ENCODE measurements around the gene CCDC13.

Gene CCDC13

DNA sequence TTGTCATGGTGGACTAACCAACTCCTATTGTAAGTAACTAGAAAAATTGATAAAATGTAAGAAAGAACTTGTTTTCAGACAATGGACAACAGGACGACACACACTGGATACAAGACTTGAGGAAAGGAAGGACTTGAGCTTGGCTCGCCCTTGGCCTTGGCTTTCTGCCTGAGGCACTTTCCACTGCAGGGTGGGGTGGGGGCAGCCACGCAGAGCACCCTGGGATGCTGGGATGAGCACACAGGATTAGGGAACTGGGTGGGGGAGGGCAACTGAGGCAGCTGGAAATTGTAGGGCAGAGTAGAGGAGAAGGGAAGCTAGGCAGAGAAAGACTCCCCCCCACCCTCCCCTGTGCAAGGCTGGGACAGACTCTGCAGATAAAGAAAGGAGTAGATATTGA is 45.0 kb downstream of the CCDC13 start:
- no peak for DNase-seq (ENCODE audit: low read depth)
- TF ChIP-seq, protein P1, sequence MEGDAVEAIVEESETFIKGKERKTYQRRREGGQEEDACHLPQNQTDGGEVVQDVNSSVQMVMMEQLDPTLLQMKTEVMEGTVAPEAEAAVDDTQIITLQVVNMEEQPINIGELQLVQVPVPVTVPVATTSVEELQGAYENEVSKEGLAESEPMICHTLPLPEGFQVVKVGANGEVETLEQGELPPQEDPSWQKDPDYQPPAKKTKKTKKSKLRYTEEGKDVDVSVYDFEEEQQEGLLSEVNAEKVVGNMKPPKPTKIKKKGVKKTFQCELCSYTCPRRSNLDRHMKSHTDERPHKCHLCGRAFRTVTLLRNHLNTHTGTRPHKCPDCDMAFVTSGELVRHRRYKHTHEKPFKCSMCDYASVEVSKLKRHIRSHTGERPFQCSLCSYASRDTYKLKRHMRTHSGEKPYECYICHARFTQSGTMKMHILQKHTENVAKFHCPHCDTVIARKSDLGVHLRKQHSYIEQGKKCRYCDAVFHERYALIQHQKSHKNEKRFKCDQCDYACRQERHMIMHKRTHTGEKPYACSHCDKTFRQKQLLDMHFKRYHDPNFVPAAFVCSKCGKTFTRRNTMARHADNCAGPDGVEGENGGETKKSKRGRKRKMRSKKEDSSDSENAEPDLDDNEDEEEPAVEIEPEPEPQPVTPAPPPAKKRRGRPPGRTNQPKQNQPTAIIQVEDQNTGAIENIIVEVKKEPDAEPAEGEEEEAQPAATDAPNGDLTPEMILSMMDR (IDR thresholded peaks at IDR 0.05; ENCODE audit: control insufficient read depth, insufficient read depth, low read depth, low read length, missing control alignments) = no peak
- no peak overlapping the region for H3K4me3 ChIP-seq (ENCODE audit: control insufficient read depth, low read depth, low read length)

DNA sequence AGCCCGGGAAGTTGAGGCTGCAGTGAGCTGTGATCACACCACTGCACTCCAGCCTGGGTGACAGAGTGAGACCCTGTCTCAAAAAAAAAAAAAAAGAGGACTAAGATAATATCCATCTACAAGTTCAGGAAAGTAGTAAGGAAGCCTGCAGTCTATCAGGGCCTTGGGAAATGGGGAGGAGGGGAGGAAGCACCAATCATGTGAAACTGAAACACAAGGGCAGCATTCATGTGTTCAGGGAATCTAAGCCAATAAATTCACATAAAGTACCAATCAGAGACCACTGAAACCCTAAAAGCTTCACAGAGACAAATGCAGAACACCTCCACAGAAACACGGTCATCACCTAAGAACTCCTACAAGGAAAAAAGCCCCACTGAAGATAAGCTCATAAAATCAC is 47.6 kb downstream of the CCDC13 start:
- no peak for DNase-seq (ENCODE audit: low read depth)
- TF ChIP-seq, protein P1 (IDR thresholded peaks at IDR 0.05; ENCODE audit: control insufficient read depth, insufficient read depth, low read depth, low read length, missing control alignments) = no peak
- no peak overlapping the region for H3K4me3 ChIP-seq (ENCODE audit: control insufficient read depth, low read depth, low read length)

DNA sequence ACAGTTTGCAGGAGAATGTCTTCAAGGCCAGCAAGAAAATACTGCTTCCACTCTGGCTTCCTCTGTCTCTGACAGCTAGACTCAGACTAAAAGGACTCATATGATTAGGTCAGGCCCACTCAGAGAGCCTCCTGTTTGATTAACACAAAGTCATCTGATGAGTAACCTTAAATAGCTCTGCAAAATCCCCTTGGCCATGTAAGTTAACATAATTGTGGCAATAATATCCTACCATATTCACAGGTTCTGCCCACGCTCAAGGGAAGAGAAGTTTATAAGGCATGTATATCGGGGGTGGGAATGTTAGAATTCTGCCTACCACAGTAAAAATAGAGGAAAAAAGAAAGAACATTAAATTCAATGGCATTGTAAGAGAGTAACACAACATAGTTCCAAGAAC is 49.8 kb downstream of the CCDC13 start:
- H3K4me3 ChIP-seq (ENCODE audit: control insufficient read depth, low read depth, low read length) = no peak overlapping the region
- no peak for DNase-seq (ENCODE audit: low read depth)
- TF ChIP-seq, protein P1 (IDR thresholded peaks at IDR 0.05; ENCODE audit: control insufficient read depth, insufficient read depth, low read depth, low read length, missing control alignments) = no peak
